Astrocyte of the spinal cord (primary cell): Measurements from ENCODE around the gene PANK4.

Experiments
- DNase-seq: peaks from one replicate; pipeline ENCODE4 v3.0.0; 2011; ENCODE audit warnings: low read depth, low spot score
- H3K4me3 ChIP-seq: 2 replicates; pipeline ENCODE4 v1.5.1; 2011; ENCODE audit warnings: low read depth, mild to moderate bottlenecking, low read length, moderate library complexity
- CTCF ChIP-seq: IDR thresholded peaks from 2 replicates; pipeline ENCODE4 v1.5.1; 2012; ENCODE audit warnings: low read depth, mild to moderate bottlenecking, low read length, inconsistent platforms
- in situ Hi-C: cut with HindIII; loops from 2 replicates; pipeline ENCODE4 v1.10.0; 2017; ENCODE audit warnings: low sequenced_read_pairs

PANK4 gene

GRCh38 chr1:2482588-2482987 lies 43.8 kb downstream of the PANK4 start:
- no peak for DNase-seq
- no peak for TF ChIP-seq CTCF
- no peak overlapping the region for H3K4me3 ChIP-seq
- in situ Hi-C loops, result no loop called here

- no peak overlapping the region for H3K4me3 ChIP-seq
- TF ChIP-seq CTCF, result no peak
- DNase-seq, result no peak
- in situ Hi-C loops, result no loop called here
Observed at GRCh38 chr1:2481885-2482284, 44.5 kb downstream of the PANK4 start.

GRCh38 chr1:2480986-2481364 lies 45.4 kb downstream of the PANK4 start:
- no peak for TF ChIP-seq CTCF
- in situ Hi-C loops, result no loop called here
- no peak for DNase-seq
- no peak overlapping the region for H3K4me3 ChIP-seq

GRCh38 chr1:2480236-2480985 lies 46.0 kb downstream of the PANK4 start:
- H3K4me3 ChIP-seq, result no peak overlapping the region
- no peak for TF ChIP-seq CTCF
- no peak for DNase-seq
- in situ Hi-C loops, result no loop called here

GRCh38 chr1:2479618-2480017 lies 46.8 kb downstream of the PANK4 start:
- no peak for DNase-seq
- in situ Hi-C loops, result no loop called here
- no peak for TF ChIP-seq CTCF
- H3K4me3 ChIP-seq, result no peak overlapping the region

GRCh38 chr1:2479186-2479585 lies 47.2 kb downstream of the PANK4 start:
- in situ Hi-C loops, result no loop called here
- TF ChIP-seq CTCF, result no peak
- DNase-seq, result no peak

More at GRCh38 chr1:2479186-2479585, 47.2 kb downstream of the PANK4 start:
- no peak overlapping the region for H3K4me3 ChIP-seq
